ENCODE data around the gene SLC49A3.

GRCh38 chr4:734951-735350 lies 46.0 kb upstream of the SLC49A3 start:
- TF ChIP-seq SALL1 (CRISPR knock-in tag; IDR thresholded peaks at IDR 0.05): no peak
- no peak for TF ChIP-seq HDAC6 (IDR thresholded peaks at IDR 0.05; ENCODE audit: low read depth, low read length)
- no peak for TF ChIP-seq HNRNPL (IDR thresholded peaks at IDR 0.05; ENCODE audit: low read depth, low read length)
- no peak for TF ChIP-seq TAF1 (CRISPR knock-in tag; IDR thresholded peaks at IDR 0.05)
- no peak for TF ChIP-seq YY1 (IDR thresholded peaks at IDR 0.05; ENCODE audit: insufficient read depth, insufficient replicate concordance, low read depth, low read length)
